CD14-positive monocyte (primary cell): Measurements from ENCODE around the gene SLC6A7. TPM values are rescaled to one million over a fixed set of nuclear protein-coding genes. Genes with fewer than 3 reads are reported as not detected.

ENCODE experiments used
- DNase-seq, 3 donors: peaks; one replicate each; pipeline ENCODE4 v3.0.0-alpha.2; 2011 to 2022
- H2AFZ ChIP-seq: 2 replicates; pipeline ENCODE4 v1.6.0; 2012; ENCODE audit warnings: mild to moderate bottlenecking, low read depth, low read length, inconsistent platforms; ENCODE audit not compliant: insufficient read depth, poor library complexity, severe bottlenecking
- H3K27ac ChIP-seq, 2 donors: 1 replicate in 1 of 2; 2 replicates in 1 of 2; pipeline ENCODE4 v1.5.1; 2012 to 2013; ENCODE audit warnings: low read length in 2 of 2, control low read depth in 1 of 2, inconsistent platforms in 1 of 2, low read depth in 1 of 2, mild to moderate bottlenecking in 1 of 2
- H3K27me3 ChIP-seq, 2 donors: one replicate each; pipeline versions ENCODE4 v1.6.0 to v1.6.1; 2011 to 2013; ENCODE audit warnings: low read length in 2 of 2; ENCODE audit not compliant: control insufficient read depth in 2 of 2, insufficient read depth in 2 of 2
- H3K36me3 ChIP-seq, 2 donors: replicated peaks in 1 of 2; 1 replicate in 1 of 2; 2 replicates in 1 of 2; pipeline versions ENCODE4 v1.5.1 to v1.6.1; 2012 to 2013; ENCODE audit warnings: low read length in 2 of 2, control low read depth in 1 of 2, inconsistent platforms in 1 of 2, mild to moderate bottlenecking in 1 of 2; ENCODE audit not compliant: insufficient read depth in 2 of 2, control insufficient read depth in 1 of 2
- H3K4me1 ChIP-seq, 2 donors: 1 replicate in 1 of 2; 2 replicates in 1 of 2; pipeline versions ENCODE4 v1.5.1 to v1.6.1; 2012 to 2013; ENCODE audit warnings: low read length in 2 of 2, control low read depth in 1 of 2, inconsistent platforms in 1 of 2, mild to moderate bottlenecking in 1 of 2, moderate library complexity in 1 of 2; ENCODE audit not compliant: insufficient read depth in 2 of 2, control insufficient read depth in 1 of 2
- H3K4me2 ChIP-seq: replicated peaks from 2 replicates; pipeline ENCODE3; 2012; ENCODE audit warnings: low read length, moderate library complexity, mild to moderate bottlenecking; ENCODE audit not compliant: poor library complexity, severe bottlenecking; ENCODE audit errors: extremely low read depth
- H3K4me3 ChIP-seq, 3 experiments: fragments of 200-600 bp in 1 of 3; sonication (generic) in 1 of 3; replicated peaks in 1 of 3; 1 replicate in 2 of 3; 2 replicates in 1 of 3; pipeline ENCODE4 v1.5.1; 2011 to 2013; ENCODE audit warnings: low read length in 3 of 3, mild to moderate bottlenecking in 3 of 3, control low read depth in 2 of 3, low read depth in 2 of 3, inconsistent platforms in 1 of 3, moderate library complexity in 1 of 3
- H3K79me2 ChIP-seq: 2 replicates; pipeline ENCODE4 v1.6.0; 2012; ENCODE audit warnings: mild to moderate bottlenecking, control low read depth, inconsistent platforms, low read length, moderate library complexity; ENCODE audit not compliant: insufficient read depth
- H3K9ac ChIP-seq: 2 replicates; pipeline ENCODE4 v1.6.0; 2017; ENCODE audit warnings: low read length, mild to moderate bottlenecking; ENCODE audit not compliant: insufficient read depth, poor library complexity, severe bottlenecking
- H3K9me3 ChIP-seq, 2 donors: replicated peaks in 1 of 2; 1 replicate in 1 of 2; 2 replicates in 1 of 2; pipeline versions ENCODE4 v1.5.1 to v1.6.1; 2012 to 2013; ENCODE audit warnings: low read length in 2 of 2, control low read depth in 1 of 2; ENCODE audit not compliant: control insufficient read depth in 1 of 2, insufficient read depth in 1 of 2
- H4K20me1 ChIP-seq: 2 replicates; pipeline ENCODE4 v1.6.0; 2012; ENCODE audit warnings: mild to moderate bottlenecking, low read length, control low read depth, moderate library complexity; ENCODE audit not compliant: insufficient read depth
- H3K27ac Mint-ChIP-seq, 7 donors: one replicate each; pipeline ENCODE4 v1.8.0; 2020; ENCODE audit warnings: mild to moderate bottlenecking in 7 of 7, mixed read lengths in 7 of 7, moderate library complexity in 6 of 7, inconsistent platforms in 2 of 7
- H3K27me3 Mint-ChIP-seq, 3 donors: one replicate each; pipeline ENCODE4 v1.8.0; 2021 to 2022; ENCODE audit warnings: low read depth in 3 of 3, mild to moderate bottlenecking in 3 of 3, mixed read lengths in 3 of 3, moderate library complexity in 3 of 3, inconsistent platforms in 1 of 3
- H3K36me3 Mint-ChIP-seq, 2 donors: one replicate each; pipeline ENCODE4 v1.8.0; 2020; ENCODE audit warnings: mixed read lengths in 2 of 2, inconsistent platforms in 1 of 2, mild to moderate bottlenecking in 1 of 2
- H3K4me1 Mint-ChIP-seq: one replicate; pipeline ENCODE4 v1.8.0; 2020; ENCODE audit warnings: mild to moderate bottlenecking, mixed read lengths
- H3K4me3 Mint-ChIP-seq, 2 donors: one replicate each; pipeline ENCODE4 v1.8.0; 2020; ENCODE audit warnings: mild to moderate bottlenecking in 2 of 2, mixed read lengths in 2 of 2, moderate library complexity in 1 of 2
- H3K9me3 Mint-ChIP-seq, 7 donors: one replicate each; pipeline ENCODE4 v1.8.0; 2020 to 2022; ENCODE audit warnings: mixed read lengths in 7 of 7, mild to moderate bottlenecking in 6 of 7, moderate library complexity in 6 of 7, inconsistent platforms in 2 of 7
- WGBS: methylation state at CpG from one replicate; pipeline ENCODE4 v1.1.5; 2013; ENCODE audit warnings: missing lambda C conversion rate; ENCODE audit not compliant: insufficient coverage; 5-methylcytosine and 5-hydroxymethylcytosine counted together
- intact Hi-C, 2 donors: fragments of 100-400 bp; cut with micrococcal nuclease; formaldehyde crosslinking; loops; one replicate each; pipeline versions ENCODE4 v1.15.0 to v1.15.1; 2023
- polyA plus RNA-seq, 3 donors: library from polyadenylated mRNA; depleted of rRNA in 1 of 3; unstranded in 2 of 3; stranded (reverse) in 1 of 3; fragments of 300-500 nt in 2 of 3; fragments of >200 nt in 1 of 3; fragmentation: Illumina TruSeq in 2 of 3; gene quantifications; 1 replicate in 2 of 3; 2 replicates in 1 of 3; pipeline ENCODE4 v1.2.3, GENCODE V29; 2012 to 2021
- TF ChIP-seq, protein P1 (sequence below): fragments of 200-600 bp; IDR thresholded peaks from one replicate; pipeline ENCODE4 v1.8.0; 2022; ENCODE audit warnings: antibody characterized with exemption, mild to moderate bottlenecking

The SLC6A7 gene
- polyA plus RNA-seq, 3 donors: 0.07 TPM; not detected in 2

- Mint-ChIP-seq H3K27me3 (peaks cover 2 to 7% (median 2%) of the 10 kb centered on the region in 3 donors), H3K9me3 (peaks cover 0 to 2% (median 0%) of the 10 kb centered on the region in 7 donors), H3K36me3 (no peaks in the 10 kb centered on the region), H3K4me3 (no peak overlapping the region), H3K27ac (no peak overlapping the region), H3K4me1 (no peaks in the 10 kb centered on the region)
- no peak for DNase-seq
- Histone ChIP-seq H3K79me2 (no peaks in the 10 kb centered on the region), H3K27ac (no peak overlapping the region), H3K9ac (no peak overlapping the region), H3K4me2 (no peak overlapping the region), H2AFZ (no peak overlapping the region), H3K27me3 (no peaks in the 10 kb centered on the region), H3K36me3 (no peaks in the 10 kb centered on the region), H3K4me3 (no peak overlapping the region), H3K4me1 (no peaks in the 10 kb centered on the region), H4K20me1 (no peaks in the 10 kb centered on the region), H3K9me3 (no peaks in the 10 kb centered on the region)
- intact Hi-C loops: no loop called here
- TF ChIP-seq, protein P1, sequence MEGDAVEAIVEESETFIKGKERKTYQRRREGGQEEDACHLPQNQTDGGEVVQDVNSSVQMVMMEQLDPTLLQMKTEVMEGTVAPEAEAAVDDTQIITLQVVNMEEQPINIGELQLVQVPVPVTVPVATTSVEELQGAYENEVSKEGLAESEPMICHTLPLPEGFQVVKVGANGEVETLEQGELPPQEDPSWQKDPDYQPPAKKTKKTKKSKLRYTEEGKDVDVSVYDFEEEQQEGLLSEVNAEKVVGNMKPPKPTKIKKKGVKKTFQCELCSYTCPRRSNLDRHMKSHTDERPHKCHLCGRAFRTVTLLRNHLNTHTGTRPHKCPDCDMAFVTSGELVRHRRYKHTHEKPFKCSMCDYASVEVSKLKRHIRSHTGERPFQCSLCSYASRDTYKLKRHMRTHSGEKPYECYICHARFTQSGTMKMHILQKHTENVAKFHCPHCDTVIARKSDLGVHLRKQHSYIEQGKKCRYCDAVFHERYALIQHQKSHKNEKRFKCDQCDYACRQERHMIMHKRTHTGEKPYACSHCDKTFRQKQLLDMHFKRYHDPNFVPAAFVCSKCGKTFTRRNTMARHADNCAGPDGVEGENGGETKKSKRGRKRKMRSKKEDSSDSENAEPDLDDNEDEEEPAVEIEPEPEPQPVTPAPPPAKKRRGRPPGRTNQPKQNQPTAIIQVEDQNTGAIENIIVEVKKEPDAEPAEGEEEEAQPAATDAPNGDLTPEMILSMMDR: no peak
- 100% methylated on average over 1 of the region's 4 CpGs for WGBS
These were observed 64.9 kb downstream of the SLC6A7 start for GRCh38 chr5:150254774-150255173.

GRCh38 chr5:150255659-150256409 is 66.0 kb downstream of the SLC6A7 start:
- no peak overlapping the region for H3K4me3 Mint-ChIP-seq
- peaks cover 0 to 2% (median 0%) of the 10 kb centered on the region in 7 donors for H3K9me3 Mint-ChIP-seq
- H3K27me3 Mint-ChIP-seq: peaks cover 2 to 7% (median 2%) of the 10 kb centered on the region in 3 donors
- Histone ChIP-seq H3K27me3 (no peaks in the 10 kb centered on the region), H3K9ac (no peak overlapping the region), H3K36me3 (no peaks in the 10 kb centered on the region), H2AFZ (no peak overlapping the region), H3K27ac (no peak overlapping the region), H3K79me2 (no peaks in the 10 kb centered on the region), H3K4me3 (no peak overlapping the region), H4K20me1 (no peaks in the 10 kb centered on the region), H3K4me1 (no peaks in the 10 kb centered on the region), H3K9me3 (no peaks in the 10 kb centered on the region), H3K4me2 (no peak overlapping the region)
- no peaks in the 10 kb centered on the region for H3K4me1 Mint-ChIP-seq
- H3K27ac Mint-ChIP-seq: no peak overlapping the region
- TF ChIP-seq, protein P1: no peak
- 90% methylated on average over 3 of the region's 6 CpGs for WGBS
- no peaks in the 10 kb centered on the region for H3K36me3 Mint-ChIP-seq
- no peak for DNase-seq
- intact Hi-C loops: no loop called here
